K562 (cell line): ENCODE data around the gene ZNF821. TPM values are rescaled to one million over a fixed set of nuclear protein-coding genes. Genes with fewer than 3 reads are reported as not detected.

Experiments used
- ATAC-seq: fragments of 200-7000 bp; cut with Tn5 transposase; 3 replicates; pipeline ENCODE4 v1.9.1; 2020; ENCODE audit warnings: moderate library complexity
- BruUV-seq: library from RNA; stranded (reverse); fragments of 400-500 nt; replicated peaks from 2 replicates; lab custom pipeline; 2021; lab: Mats Ljungman, UMichigan
- CTCF ChIA-PET: fragments of 300-600 bp; formaldehyde crosslinking; extraction: SDS; loops from one replicate; lab custom pipeline; 2021; ENCODE audit warnings: low intra/inter-chr PET ratio; lab: Yijun Ruan, JAX
- POLR2A ChIA-PET: fragments of 300-600, 350-650 bp; sonication (Branson Sonifier 250); formaldehyde crosslinking; extraction: SDS; loops from one replicate; lab custom pipeline; 2021; ENCODE audit warnings: antibody characterized with exemption, inconsistent platforms; lab: Yijun Ruan, JAX
- DNase-seq, 4 experiments: peaks; one replicate each; pipeline versions ENCODE4 v3.0.0 to v3.0.0-alpha.2; 2011 to 2018; ENCODE audit warnings: low spot score in 3 of 4, mixed read lengths in 3 of 4; ENCODE audit errors: extremely low read depth in 1 of 4
- FAIRE-seq: peaks from 2 replicates; lab custom pipeline; 2011; peaks lifted over from hg19 to GRCh38; lab: Jason Lieb, UNC
- H2AFZ ChIP-seq: 2 replicates; pipeline ENCODE4 v1.6.0; 2011; ENCODE audit warnings: low read depth, low read length, control low read depth, inconsistent platforms
- H3K27ac ChIP-seq: fragments of 200-600 bp; 3 replicates; pipeline ENCODE4 v1.8.0; 2011; ENCODE audit warnings: low read depth, mild to moderate bottlenecking, control low read depth, inconsistent platforms, low read length, moderate library complexity, mixed read lengths; ENCODE audit errors: extremely low read depth
- H3K27me3 ChIP-seq, 2 experiments: fragments of 300-600 bp in 1 of 2; 2 replicates in 1 of 2; 3 replicates in 1 of 2; pipeline versions ENCODE4 v1.6.0 to v1.8.0; 2011; ENCODE audit warnings: inconsistent platforms in 2 of 2, low read length in 2 of 2, mild to moderate bottlenecking in 1 of 2, mixed read lengths in 1 of 2, moderate library complexity in 1 of 2; ENCODE audit not compliant: control insufficient read depth in 2 of 2, insufficient read depth in 2 of 2
- H3K36me3 ChIP-seq: fragments of 300-600 bp; 3 replicates; pipeline ENCODE4 v1.8.0; 2011; ENCODE audit warnings: mild to moderate bottlenecking, low read length, inconsistent platforms; ENCODE audit not compliant: control insufficient read depth, insufficient read depth
- H3K4me1 ChIP-seq, 2 experiments: fragments of 200-600 bp in 1 of 2; replicated peaks in 1 of 2; 2 replicates in 1 of 2; 3 replicates in 1 of 2; pipeline versions ENCODE4 v1.5.1 to v1.8.0; 2011; ENCODE audit warnings: inconsistent platforms in 2 of 2, low read length in 2 of 2, mild to moderate bottlenecking in 1 of 2, mixed read lengths in 1 of 2, moderate library complexity in 1 of 2; ENCODE audit not compliant: control insufficient read depth in 2 of 2, insufficient read depth in 2 of 2
- H3K4me2 ChIP-seq: 2 replicates; pipeline ENCODE4 v1.6.1; 2011; ENCODE audit warnings: low read length, control low read depth, inconsistent platforms, mixed read lengths; ENCODE audit not compliant: insufficient read depth
- H3K4me3 ChIP-seq: fragments of 200-600 bp; sonication (generic), shearing (Covaris generic); 2 replicates; pipeline ENCODE4 v1.5.1; 2016; ENCODE audit warnings: control low read depth, inconsistent platforms
- H3K79me2 ChIP-seq: fragments of 200-600 bp; 3 replicates; pipeline ENCODE4 v1.8.0; 2011; ENCODE audit warnings: low read length, inconsistent platforms; ENCODE audit not compliant: control insufficient read depth, insufficient read depth
- H3K9ac ChIP-seq, 2 experiments: 2 replicates each; pipeline versions ENCODE4 v1.6.0 to v1.6.1; 2011; ENCODE audit warnings: low read depth in 2 of 2, low read length in 2 of 2, control low read depth in 1 of 2, inconsistent platforms in 1 of 2, mild to moderate bottlenecking in 1 of 2, mixed read lengths in 1 of 2; ENCODE audit not compliant: insufficient read depth in 1 of 2
- H3K9me1 ChIP-seq: one replicate; pipeline ENCODE4 v1.6.0; 2011; ENCODE audit warnings: inconsistent platforms, mild to moderate bottlenecking, low read length, moderate library complexity; ENCODE audit not compliant: control insufficient read depth, insufficient read depth
- H3K9me3 ChIP-seq: replicated peaks from 2 replicates; pipeline ENCODE4 v1.5.1; 2011; ENCODE audit warnings: low read depth, low read length, inconsistent platforms; ENCODE audit not compliant: control insufficient read depth, insufficient read depth
- H4K20me1 ChIP-seq: replicated peaks from 2 replicates; pipeline ENCODE4 v1.6.1; 2011; ENCODE audit warnings: low read length, inconsistent platforms, mixed read lengths; ENCODE audit not compliant: control insufficient read depth, insufficient read depth
- ETV1 ChIP-seq: fragments of 450-650 bp; conservative IDR thresholded peaks from 2 replicates; pipeline ENCODE4 v1.6.1; 2016; ENCODE audit warnings: missing genetic modification characterization, control low read depth, low read depth, missing compliant biosample characterization
- HCFC1 ChIP-seq: IDR thresholded peaks from 2 replicates; pipeline ENCODE4 v1.6.1; 2012; ENCODE audit warnings: low read depth, low read length, improper control_type of control experiment
- ZEB2 ChIP-seq: fragments of 450-650 bp; IDR thresholded peaks from 2 replicates; pipeline ENCODE4 v1.6.1; 2016
- ZNF316 ChIP-seq: fragments of 450-650 bp; IDR thresholded peaks from 2 replicates; pipeline ENCODE4 v1.6.1; 2016
- WGBS: fragments of 100-300 bp; shearing (Covaris generic); methylation state at CpG from one replicate; pipeline ENCODE4 v1.1.6; 2016; ENCODE audit warnings: low coverage, mixed read lengths; ENCODE audit not compliant: insufficient coverage; ENCODE audit errors: missing lambda C conversion rate; 5-methylcytosine and 5-hydroxymethylcytosine counted together
- in situ Hi-C: fragments of 300-500 bp; cut with MboI; formaldehyde crosslinking; loops from 4 replicates; pipeline ENCODE4 v1.15.0; 2018; ENCODE audit warnings: inconsistent platforms, mixed read lengths
- intact Hi-C: fragments of 100-400 bp; cut with micrococcal nuclease; formaldehyde crosslinking; loops from 2 replicates; pipeline ENCODE4 v1.14.2; 2022
- polyA plus RNA-seq, 8 experiments: library from polyadenylated mRNA; depleted of rRNA in 4 of 8; stranded (reverse) in 5 of 8; unstranded in 3 of 8; fragments of >200 nt; fragmentation: Nextera tagmentation in 2 of 8; fragmentation: Illumina TruSeq in 1 of 8; extraction: Ambion mirVana in 2 of 8; extraction: Trizol in 1 of 8; gene quantifications; 2 replicates each; pipeline versions ENCODE4 v1.2.1 to v1.2.3, GENCODE V29; 2011 to 2014; ENCODE audit warnings: inconsistent platforms in 1 of 8, missing spikeins in 1 of 8
- total RNA-seq, 7 experiments: library from RNA; depleted of rRNA in 6 of 7; stranded (reverse); fragments of >200 nt in 6 of 7; fragmentation: Illumina TruSeq in 2 of 7; extraction: Trizol in 2 of 7; gene quantifications; 2 replicates each; pipeline versions ENCODE4 v1.2.1 to v1.2.3, GENCODE V29; 2011 to 2021; ENCODE audit warnings: low replicate concordance in 1 of 7
- TF ChIP-seq, protein P1 (sequence below): fragments of 250-450 bp; sonication (Bioruptor Pico); IDR thresholded peaks from 2 replicates; pipeline ENCODE4 v1.6.1; 2021; ENCODE audit warnings: mild to moderate bottlenecking
- TF ChIP-seq, protein P2 (sequence below): fragments of 450-650 bp; IDR thresholded peaks from 2 replicates; pipeline ENCODE4 v1.6.1; 2018; ENCODE audit not compliant: partially characterized antibody
- TF ChIP-seq, protein P3 (sequence below): fragments of 450-650 bp; IDR thresholded peaks from 2 replicates; pipeline ENCODE4 v1.6.1; 2016

ZNF821 gene
- total and polyA plus RNA-seq, 9 of the 15 experiments (the other 6 are each of a cell fraction or from before 2014, with no cell fraction given) = 0.38 to 5.6 (median 3.6) TPM

DNA sequence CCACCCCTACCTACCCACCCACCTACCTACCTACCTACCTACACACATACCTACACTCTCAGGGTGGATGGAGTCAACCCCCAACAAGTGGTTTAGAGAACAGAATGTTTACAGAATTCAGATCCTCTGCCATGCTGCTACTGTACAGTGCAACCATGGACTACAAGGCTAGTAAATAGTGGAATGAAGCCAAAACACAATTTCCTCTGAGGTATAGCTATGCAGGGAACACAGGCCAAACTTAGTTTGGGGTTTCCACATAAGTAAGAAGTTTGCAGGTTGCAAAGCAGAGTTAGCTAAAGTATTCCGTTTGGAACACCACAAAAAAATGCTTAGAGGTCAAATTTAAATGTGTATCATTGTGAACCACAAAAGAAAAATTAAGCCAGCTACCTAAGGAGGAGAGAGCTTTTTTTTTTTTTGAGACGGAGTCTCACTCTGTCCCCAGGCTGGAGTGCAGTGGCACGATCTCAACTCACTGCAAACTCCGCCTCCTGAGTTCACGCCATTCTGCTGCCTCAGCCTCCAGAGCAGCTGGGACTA lies 72.7 kb downstream of the ZNF821 start:
- H3K79me2 ChIP-seq = peaks cover 25% of the 10 kb centered on the region
- POLR2A ChIA-PET = interaction anchor here (0.5 to 3.3 kb wide), 4 partner anchors 13 to 1227 kb away, joined by 3 to 17 read pairs (median 6); no protein-coding TSS in a partner anchor
- intact Hi-C loops = no loop called here
- H3K9ac ChIP-seq = no peak overlapping the region
- in situ Hi-C loops = no loop called here
- FAIRE-seq (no peak), DNase-seq (no peak)
- peak overlapping the region; percentile 52 for H2AFZ ChIP-seq
- no peak overlapping the region for H3K27ac ChIP-seq
- no TSS peak for BruUV-seq
- TF ChIP-seq, protein P1, sequence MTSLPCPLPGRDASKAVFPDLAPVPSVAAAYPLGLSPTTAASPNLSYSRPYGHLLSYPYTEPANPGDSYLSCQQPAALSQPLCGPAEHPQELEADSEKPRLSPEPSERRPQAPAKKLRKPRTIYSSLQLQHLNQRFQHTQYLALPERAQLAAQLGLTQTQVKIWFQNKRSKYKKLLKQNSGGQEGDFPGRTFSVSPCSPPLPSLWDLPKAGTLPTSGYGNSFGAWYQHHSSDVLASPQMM (CRISPR knock-in tag) = no peak
- TF ChIP-seq ZNF316 = 0 out of 2 replicates have a peak, but pooled peaks have one; percentile 14
- TF ChIP-seq, protein P2, sequence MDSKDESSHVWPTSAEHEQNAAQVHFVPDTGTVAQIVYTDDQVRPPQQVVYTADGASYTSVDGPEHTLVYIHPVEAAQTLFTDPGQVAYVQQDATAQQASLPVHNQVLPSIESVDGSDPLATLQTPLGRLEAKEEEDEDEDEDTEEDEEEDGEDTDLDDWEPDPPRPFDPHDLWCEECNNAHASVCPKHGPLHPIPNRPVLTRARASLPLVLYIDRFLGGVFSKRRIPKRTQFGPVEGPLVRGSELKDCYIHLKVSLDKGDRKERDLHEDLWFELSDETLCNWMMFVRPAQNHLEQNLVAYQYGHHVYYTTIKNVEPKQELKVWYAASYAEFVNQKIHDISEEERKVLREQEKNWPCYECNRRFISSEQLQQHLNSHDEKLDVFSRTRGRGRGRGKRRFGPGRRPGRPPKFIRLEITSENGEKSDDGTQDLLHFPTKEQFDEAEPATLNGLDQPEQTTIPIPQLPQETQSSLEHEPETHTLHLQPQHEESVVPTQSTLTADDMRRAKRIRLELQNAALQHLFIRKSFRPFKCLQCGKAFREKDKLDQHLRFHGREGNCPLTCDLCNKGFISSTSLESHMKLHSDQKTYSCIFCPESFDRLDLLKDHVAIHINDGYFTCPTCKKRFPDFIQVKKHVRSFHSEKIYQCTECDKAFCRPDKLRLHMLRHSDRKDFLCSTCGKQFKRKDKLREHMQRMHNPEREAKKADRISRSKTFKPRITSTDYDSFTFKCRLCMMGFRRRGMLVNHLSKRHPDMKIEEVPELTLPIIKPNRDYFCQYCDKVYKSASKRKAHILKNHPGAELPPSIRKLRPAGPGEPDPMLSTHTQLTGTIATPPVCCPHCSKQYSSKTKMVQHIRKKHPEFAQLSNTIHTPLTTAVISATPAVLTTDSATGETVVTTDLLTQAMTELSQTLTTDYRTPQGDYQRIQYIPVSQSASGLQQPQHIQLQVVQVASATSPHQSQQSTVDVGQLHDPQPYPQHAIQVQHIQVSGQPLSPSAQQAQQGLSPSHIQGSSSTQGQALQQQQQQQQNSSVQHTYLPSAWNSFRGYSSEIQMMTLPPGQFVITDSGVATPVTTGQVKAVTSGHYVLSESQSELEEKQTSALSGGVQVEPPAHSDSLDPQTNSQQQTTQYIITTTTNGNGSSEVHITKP = peak; percentile 66
- TF ChIP-seq, protein P3, sequence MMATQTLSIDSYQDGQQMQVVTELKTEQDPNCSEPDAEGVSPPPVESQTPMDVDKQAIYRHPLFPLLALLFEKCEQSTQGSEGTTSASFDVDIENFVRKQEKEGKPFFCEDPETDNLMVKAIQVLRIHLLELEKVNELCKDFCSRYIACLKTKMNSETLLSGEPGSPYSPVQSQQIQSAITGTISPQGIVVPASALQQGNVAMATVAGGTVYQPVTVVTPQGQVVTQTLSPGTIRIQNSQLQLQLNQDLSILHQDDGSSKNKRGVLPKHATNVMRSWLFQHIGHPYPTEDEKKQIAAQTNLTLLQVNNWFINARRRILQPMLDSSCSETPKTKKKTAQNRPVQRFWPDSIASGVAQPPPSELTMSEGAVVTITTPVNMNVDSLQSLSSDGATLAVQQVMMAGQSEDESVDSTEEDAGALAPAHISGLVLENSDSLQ = no peak
- no peak for TF ChIP-seq ZEB2
- no peak for TF ChIP-seq HCFC1
- TF ChIP-seq ETV1 (tag) = no peak
- TF ChIP-seq, all 486 proteins: peak for 2
- ATAC-seq = no peak
- no peaks in the 10 kb centered on the region for H3K9me3 ChIP-seq
- no peaks in the 10 kb centered on the region for H3K9me1 ChIP-seq
- WGBS = 71% methylated on average over 5 of the region's 5 CpGs
- H3K4me3 ChIP-seq = no peak overlapping the region
- no peaks in the 10 kb centered on the region; the same call in 1 of the 2 replicates for H4K20me1 ChIP-seq
- peaks cover 6% of the 10 kb centered on the region; the same call in 2 of the 3 replicates for H3K36me3 ChIP-seq
- peaks cover 4 to 8% of the 10 kb centered on the region in 2 experiments; a peak in 4 of 5 replicates for H3K4me1 ChIP-seq
- H3K27me3 ChIP-seq = no peaks in the 10 kb centered on the region; a peak in 1 of 5 replicates
- CTCF ChIA-PET = no interaction called here
- H3K4me2 ChIP-seq = no peak overlapping the region
